ENCODE results near the gene NR0B1.

NR0B1 gene

DNA sequence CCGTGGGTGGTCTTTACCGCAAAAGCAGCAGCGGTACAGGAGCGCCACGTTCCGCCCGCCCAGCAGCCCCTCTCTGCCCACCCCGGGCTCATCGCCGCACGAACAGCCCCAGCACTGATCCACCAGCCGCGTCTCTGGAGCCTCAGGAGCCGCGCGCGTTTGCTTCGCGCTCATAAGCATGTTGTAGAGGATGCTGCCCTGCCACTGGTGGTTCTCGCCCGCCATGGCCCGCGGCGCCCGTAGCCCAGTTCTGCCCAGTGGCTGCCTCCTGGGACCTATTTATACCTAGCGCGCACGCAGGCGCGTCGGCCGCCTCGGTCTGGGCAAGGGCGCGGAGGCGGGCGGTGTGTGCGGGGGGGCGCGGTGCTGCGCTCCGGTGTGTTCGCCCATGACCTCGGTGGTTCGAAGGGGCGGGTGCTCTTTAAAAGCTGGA is at the start of gene NR0B1:
TSS of gene NR0B1 (minus strand) at position 252 of the 433 bp plus-strand sequence. CDS start at position 225, 27 bp downstream.
- DNase-seq = no peak

DNA sequence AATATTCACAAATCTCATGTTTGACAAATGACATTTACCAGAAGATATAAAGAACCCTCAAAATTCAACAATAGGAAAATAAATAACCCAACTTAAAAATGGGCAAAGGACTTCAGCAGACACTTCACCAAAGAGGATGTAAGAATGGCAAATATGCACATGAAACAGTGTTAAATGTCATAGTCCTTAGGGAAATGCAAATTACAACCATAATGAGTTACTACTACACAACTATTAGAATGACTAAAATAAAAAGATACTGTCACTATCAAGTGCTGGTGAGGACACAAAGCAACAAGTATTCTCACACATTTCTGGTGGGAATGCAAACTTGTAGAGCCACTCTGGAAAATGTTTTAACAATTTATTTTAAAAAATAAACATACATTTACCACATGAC is 40.8 kb upstream of the NR0B1 start:
- no peak for DNase-seq

- DNase-seq = no peak
These were observed 34.0 kb upstream of the NR0B1 start for GRCh38 chrX:30343206-30343605.

GRCh38 chrX:30340753-30341152 is 31.6 kb upstream of the NR0B1 start:
- DNase-seq = no peak

- DNase-seq = no peak
These were observed 18.6 kb upstream of the NR0B1 start for GRCh38 chrX:30327762-30328161.

- DNase-seq = no peak
These were observed 8.1 kb upstream of the NR0B1 start for GRCh38 chrX:30317308-30317707.

GRCh38 chrX:30313322-30313721 is 4.1 kb upstream of the NR0B1 start:
- no peak for DNase-seq

- no peak for DNase-seq
These were observed 3.7 kb upstream of the NR0B1 start for GRCh38 chrX:30312858-30313257.

- DNase-seq = no peak
These were observed 1.4 kb upstream of the NR0B1 start for GRCh38 chrX:30310429-30311206.

- DNase-seq = peak; percentile 22
These were observed 689 bp downstream of the NR0B1 start for GRCh38 chrX:30308263-30309138.

DNA sequence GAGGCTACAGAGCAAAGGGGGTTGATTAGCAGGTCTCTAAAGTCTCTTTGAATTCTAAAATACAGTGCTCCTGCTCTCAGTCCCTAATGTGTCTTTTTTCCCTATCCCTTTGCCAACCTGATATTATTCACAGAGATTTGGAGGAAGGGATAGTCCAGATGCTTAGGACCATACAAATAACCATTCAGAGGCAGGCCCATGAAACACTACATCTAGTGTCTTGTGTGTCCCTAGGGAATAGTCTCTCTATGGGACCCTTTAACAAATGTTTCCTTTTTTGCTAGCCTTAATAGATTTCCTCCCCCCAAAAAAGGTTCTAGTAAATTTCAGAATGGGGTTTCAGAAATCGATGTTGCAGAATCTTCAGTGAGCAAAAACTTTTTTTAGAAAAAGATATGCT is 1.7 kb downstream of the NR0B1 start:
- no peak for DNase-seq

DNA sequence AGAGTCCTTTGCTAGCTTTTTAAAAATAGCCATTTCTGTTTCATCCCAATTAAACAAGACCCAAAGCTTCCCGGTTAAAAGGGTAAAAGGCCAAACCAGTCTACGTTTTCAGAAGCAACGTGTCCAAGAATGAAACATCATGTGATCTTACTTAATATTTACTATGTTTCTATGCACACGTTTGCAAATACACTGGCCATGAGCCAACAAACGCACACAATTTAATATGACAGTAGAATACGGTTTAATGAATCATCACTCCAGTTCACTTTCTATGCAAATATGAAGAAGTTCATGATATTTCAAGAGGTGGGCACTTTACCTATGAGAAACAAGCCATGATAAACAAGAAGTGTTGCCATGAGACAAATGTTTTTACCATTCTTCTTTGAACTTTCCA is 4.3 kb downstream of the NR0B1 start:
- DNase-seq = no peak

- no peak for DNase-seq
These were observed 6.2 kb downstream of the NR0B1 start for GRCh38 chrX:30302956-30303355.

DNA sequence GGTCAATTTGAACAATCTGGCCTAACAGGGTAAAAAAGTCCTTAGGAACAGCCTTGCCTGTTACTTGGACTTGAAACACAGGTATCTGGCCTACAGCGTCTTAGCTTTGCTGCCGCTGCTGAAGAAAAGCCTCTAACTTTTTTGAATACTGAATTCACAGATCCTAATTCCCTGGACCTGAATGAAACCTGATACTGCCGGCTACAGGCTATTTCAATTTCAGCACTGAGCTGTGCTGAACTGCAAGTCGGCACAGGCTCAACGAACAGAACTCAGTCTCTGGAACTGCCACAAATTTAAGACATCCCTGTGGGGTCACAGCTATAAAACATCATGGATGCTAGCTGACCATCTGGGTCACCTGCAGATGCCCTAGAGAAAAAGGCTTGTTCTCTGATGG is 7.2 kb downstream of the NR0B1 start:
- no peak for DNase-seq

DNA sequence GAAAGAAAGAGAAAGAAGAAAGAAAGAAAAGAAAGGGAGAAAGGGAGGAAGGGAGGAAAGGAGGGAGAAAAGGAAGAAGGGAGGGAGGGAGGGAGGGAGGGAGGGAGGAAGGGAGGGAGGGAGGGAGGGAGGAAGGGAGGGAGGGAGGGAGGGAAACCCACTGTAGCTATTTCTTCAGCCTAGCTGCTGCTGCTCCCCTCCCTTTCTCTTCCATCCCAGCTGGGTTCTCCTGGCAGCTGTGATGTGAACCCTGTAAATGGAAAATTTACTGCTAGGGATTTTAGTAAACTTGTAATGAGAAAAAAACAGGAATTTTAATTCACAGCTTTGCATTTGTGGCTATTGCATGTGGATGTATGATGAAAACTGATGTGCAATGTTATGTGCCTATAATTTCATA is 8.0 kb downstream of the NR0B1 start:
- DNase-seq = no peak

DNA sequence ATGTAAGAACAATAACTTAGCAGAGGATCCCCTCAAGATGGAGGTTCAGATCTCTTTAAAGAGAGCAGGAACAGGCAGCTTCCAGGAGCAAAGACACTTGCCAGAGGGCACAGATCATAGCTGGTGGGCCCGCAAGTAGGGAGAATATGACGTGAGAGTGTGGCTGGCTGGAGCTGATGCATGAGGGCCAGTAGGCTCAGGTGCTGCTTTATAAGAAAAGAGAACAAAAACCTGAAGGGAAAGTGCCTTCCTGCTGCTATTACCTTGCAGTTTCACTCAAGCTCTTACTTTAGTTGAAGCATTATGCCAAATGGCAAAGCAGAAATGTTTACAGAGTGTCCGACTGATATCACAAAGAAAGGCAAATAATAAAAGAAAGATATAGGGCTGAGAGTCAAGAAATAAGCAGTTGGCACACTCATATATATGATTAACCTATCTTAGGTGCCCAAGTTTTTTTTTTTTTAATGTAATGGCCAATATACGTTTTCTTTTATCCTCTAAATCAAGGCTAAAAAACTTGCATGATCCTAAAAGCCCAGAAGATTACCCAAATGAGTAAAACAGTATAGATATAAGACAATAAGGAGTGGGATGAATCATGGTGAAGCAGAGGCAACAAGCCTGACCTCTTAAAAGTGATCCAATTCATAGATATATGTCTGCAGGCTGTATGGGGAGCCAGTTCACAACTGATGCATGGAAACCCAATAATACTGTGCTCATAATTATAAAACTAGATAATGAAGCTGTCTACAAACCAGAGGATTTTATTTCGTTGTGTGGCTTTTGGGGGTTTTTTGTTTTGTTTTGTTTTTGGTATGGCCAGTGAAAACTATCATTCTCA is 12.6 kb downstream of the NR0B1 start:
- DNase-seq = no peak

DNA sequence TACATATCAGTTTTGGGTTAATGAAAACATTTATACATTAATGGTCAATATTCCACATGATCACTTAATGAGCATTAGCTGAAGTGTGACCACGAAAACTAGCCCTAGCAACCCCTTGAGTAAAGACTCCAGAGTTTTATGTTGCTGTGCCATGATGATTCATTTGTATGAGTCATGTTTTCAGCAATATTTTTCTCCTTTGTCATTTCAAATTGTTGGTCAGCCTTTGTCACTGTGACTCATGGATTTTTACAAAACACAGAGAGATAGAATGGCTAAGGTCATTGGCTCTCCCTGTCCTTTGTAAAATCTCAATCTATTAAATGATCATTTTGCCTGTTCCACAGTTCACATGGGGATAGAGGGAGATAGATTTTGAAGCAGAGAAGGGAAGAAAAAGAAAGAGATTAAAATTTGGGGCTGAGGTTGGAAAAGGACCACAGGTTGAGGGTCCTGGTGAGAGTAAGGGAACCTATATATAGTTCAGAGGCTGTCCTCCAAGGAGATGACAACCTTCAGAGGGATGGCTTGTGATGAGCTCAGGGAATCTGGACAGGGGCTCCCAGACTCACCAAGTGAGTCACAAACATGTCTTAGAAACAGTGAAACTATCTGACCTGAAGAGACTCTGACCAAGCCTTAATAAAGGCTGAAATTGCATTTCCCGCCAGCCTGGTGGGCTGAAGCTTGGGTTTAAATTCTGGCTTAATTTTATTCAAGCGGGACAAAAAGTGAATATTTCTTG is 25.6 kb downstream of the NR0B1 start:
- no peak for DNase-seq

DNA sequence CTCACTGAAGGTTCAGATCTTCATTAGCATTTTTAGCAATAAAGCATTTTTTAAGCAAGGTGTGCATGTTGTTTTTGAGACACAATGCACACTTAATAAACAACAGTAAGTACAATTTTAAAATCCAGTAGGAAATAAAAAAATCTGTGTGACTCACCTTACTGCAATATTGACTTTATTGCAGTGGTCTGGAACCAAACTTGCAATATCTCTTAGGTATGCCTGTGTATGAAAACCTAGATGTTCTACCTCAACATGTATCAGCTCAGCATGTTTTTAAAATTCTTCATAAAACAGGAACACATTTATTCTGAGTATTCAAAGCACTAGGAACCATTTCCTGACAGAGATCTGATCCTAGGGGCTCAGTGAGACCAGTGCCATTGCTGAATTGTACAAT is 26.7 kb downstream of the NR0B1 start:
- DNase-seq = no peak

DNA sequence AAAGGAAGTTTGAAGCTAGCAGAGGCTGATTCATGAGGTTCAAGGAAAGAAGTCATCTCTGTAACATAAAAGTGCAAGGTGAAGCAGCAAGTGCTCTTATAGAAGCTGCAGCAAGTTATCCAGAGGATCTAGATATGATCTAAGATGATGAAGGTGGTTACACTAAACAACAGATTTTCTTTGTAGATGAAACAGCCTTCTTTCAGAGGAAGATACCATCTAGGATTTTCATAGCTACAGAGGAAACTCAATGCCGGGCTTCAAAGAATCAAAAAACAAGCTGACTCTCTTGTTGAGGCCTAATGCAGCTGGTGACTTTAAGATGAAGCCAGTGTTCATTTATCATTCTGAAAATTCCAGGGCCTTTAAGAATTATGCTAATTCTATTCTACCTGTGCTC is 28.8 kb downstream of the NR0B1 start:
- no peak for DNase-seq

GRCh38 chrX:30278365-30278764 is 30.8 kb downstream of the NR0B1 start:
- DNase-seq = no peak

DNA sequence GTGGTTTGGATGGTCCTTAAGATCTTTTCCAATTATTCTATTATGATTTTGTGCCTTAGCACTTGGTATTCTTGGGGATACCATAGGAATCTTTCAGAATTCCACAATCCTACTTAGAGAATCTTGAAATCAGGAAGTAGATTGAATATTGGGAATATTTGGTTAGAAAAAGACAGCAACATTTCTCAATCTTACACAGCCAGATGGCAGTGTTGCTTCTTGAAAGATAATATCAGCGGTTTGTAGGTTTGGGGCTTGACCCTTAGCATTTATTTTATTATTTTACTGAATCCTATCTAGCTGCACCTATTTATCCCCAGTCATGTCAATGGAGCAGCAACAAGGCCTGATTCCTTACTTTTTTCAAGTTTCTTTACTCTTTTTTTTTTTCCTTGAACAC is 33.7 kb downstream of the NR0B1 start:
- DNase-seq = no peak

GRCh38 chrX:30270639-30271038 is 38.6 kb downstream of the NR0B1 start:
- DNase-seq = no peak
